Limb (tissue), 2 donors: ENCODE results near the gene TMEM186.
"Not testable (repeated sequence)": the region's sequence is repeated elsewhere in the genome, so short reads cannot be mapped to it uniquely, and the experiment has no call there.

ENCODE experiments used
- DNase-seq, 2 donors: peaks; one replicate each; pipeline ENCODE4 v3.0.0-alpha.2; 2016; ENCODE audit errors: extremely low spot score in 2 of 2

Gene TMEM186

GRCh38 chr16:8774208-8774607 lies 23.2 kb downstream of the TMEM186 start:
- DNase-seq = no peak

GRCh38 chr16:8773537-8773936 lies 23.9 kb downstream of the TMEM186 start:
- no peak for DNase-seq

GRCh38 chr16:8768692-8769091 lies 28.7 kb downstream of the TMEM186 start:
- no peak for DNase-seq

GRCh38 chr16:8768283-8768682 lies 29.2 kb downstream of the TMEM186 start:
- DNase-seq = no peak

- no peak for DNase-seq
Measured at GRCh38 chr16:8767176-8767575, 30.3 kb downstream of the TMEM186 start.

GRCh38 chr16:8764525-8765250 lies 32.8 kb downstream of the TMEM186 start:
- DNase-seq = no peak

GRCh38 chr16:8763899-8764298 lies 33.5 kb downstream of the TMEM186 start:
- no peak for DNase-seq

- DNase-seq = no peak
Measured at GRCh38 chr16:8763083-8763482, 34.4 kb downstream of the TMEM186 start.

GRCh38 chr16:8762254-8762653 lies 35.2 kb downstream of the TMEM186 start:
- no peak for DNase-seq

GRCh38 chr16:8761078-8761477 lies 36.4 kb downstream of the TMEM186 start:
- no peak for DNase-seq

- DNase-seq = no peak
Measured at GRCh38 chr16:8760021-8760420, 37.4 kb downstream of the TMEM186 start.

GRCh38 chr16:8758022-8758421 lies 39.4 kb downstream of the TMEM186 start:
- DNase-seq = no peak

- no peak for DNase-seq
Measured at GRCh38 chr16:8756755-8757154, 40.7 kb downstream of the TMEM186 start.

GRCh38 chr16:8753416-8754054 lies 43.9 kb downstream of the TMEM186 start:
- DNase-seq = no peak

- DNase-seq = no peak
Measured at GRCh38 chr16:8752706-8753105, 44.7 kb downstream of the TMEM186 start.

GRCh38 chr16:8751481-8752311 lies 45.7 kb downstream of the TMEM186 start:
- no peak for DNase-seq

- DNase-seq = not testable (repeated sequence)
Measured at GRCh38 chr16:8748944-8749343, 48.5 kb downstream of the TMEM186 start.
